NCI-H748 (cell line): Measurements from ENCODE around the gene NBPF1.
"Not testable (repeated sequence)": the region's sequence is repeated elsewhere in the genome, so short reads cannot be mapped to it uniquely, and the experiment has no call there.

Experiments
- DNase-seq: peaks from one replicate; lab custom pipeline; 2025; ENCODE audit not compliant: unreplicated experiment; lab: John Stamatoyannopoulos, UW

Gene NBPF1

GRCh38 chr1:16623812-16624719 is 10.7 kb upstream of the NBPF1 start:
- peak; percentile 23 for DNase-seq

- DNase-seq: not testable (repeated sequence)
Measured at GRCh38 chr1:16623337-16623736, 10.0 kb upstream of the NBPF1 start.

- not testable (repeated sequence) for DNase-seq
Measured at GRCh38 chr1:16621681-16622315, 8.4 kb upstream of the NBPF1 start.

- no peak for DNase-seq
Measured at GRCh38 chr1:16621300-16621658, 7.9 kb upstream of the NBPF1 start.

GRCh38 chr1:16619803-16620501 is 6.6 kb upstream of the NBPF1 start:
- not testable (repeated sequence) for DNase-seq

DNA sequence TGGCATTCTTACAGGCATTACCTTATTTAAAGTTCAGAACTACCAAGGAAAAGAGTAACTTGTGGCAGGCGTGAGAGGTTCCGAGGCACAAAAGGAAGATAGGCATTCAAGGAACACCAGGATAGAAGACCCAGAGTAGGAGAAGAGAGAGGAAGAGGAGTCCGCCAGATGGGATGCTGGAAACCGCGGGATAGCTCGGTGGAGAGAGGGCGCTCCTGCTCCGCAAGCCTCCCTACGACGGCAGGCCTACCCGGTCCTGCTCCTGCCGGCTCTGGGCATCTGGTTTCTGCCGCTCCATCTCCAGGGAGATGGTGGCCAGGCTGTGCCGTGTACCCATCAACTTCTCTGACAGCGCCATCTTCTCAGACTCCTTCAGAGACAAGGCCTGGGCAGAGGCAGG is 5.4 kb upstream of the NBPF1 start:
- no peak for DNase-seq

DNA sequence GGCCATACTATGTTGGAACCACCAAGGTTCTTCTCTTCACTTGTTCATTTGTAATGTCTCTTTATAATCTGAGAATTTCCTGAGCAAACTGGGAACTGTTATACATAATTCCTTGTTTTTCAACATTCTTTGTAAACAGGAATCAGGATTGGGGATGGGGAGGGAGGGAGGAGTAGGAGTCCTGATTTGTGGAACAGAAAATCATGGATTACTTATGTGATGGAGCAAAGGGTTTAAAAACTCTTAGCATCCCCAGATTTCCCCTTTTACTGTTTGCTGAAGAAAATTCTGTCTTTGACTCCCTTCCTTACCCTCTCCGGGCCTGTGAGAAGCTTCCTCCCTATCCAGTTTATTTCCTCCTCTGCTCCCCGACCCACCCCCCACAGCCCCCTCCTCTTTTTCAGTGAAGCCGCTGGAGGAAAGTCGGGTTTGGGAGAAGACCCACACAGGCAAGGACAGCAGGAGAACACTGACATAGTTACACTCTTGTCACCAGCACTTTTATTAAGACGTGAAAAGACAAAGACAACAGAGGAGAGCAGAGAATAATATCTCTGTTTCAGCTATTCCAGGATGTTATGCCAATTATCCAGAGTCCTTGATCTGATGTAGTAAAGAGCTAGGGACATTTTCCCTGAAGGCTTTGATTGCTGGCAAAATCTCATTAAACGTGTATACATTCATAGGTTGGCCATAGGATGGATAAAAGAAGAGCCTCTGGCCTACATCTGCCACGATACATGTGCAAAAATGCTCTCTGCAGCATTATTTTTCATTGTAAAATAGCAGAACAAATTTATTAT is 4.6 kb upstream of the NBPF1 start:
- no peak for DNase-seq

GRCh38 chr1:16617114-16617631 is 3.8 kb upstream of the NBPF1 start:
- no peak for DNase-seq

GRCh38 chr1:16615253-16616252 is 2.2 kb upstream of the NBPF1 start:
- no peak for DNase-seq

GRCh38 chr1:16614361-16615252 is 1.2 kb upstream of the NBPF1 start:
- peak; percentile 34 for DNase-seq

DNA sequence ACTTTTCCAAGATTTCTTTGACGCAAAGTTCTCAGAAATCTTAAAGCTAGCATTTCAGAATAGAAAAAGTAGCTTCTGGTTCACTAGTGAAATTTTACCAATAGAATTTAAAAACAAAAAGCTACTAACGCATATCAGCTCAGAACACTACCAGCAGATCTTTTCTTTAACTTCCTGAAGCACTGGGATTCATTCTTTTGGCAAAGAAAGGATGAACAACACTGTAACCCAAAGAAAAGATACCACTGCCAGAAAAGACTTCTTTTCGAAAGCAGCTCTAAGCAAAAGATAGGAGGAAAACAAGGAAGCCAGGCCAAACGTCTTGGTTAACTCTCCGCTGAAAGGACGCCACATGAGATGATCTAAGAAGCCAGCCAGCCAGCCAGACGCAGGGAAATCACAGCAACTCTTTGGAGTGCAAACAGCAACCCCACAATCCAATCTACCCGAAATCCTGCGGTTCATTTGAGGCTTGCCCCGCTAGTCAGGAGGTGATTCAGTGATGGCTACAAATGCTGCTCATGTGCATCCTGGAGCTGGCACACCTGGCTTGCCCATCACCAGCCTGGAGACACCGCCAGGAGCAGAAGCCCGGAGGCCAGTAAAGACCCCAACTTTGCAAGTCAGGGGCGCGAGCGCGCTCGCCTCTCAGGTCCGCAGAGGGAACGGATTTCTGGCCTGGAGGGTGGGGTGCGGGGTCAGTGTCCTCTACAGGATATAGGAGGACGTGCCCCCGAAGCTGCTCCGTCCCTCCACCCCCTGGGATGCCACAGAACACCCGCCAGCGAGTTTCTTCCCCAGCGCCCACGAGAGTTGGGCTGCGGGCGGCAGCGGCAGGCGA is 812 bp downstream of the NBPF1 start:
- DNase-seq: peak; percentile 63

- DNase-seq: not testable (repeated sequence)
Measured at GRCh38 chr1:16611981-16612331, 1.4 kb downstream of the NBPF1 start.

- DNase-seq: not testable (repeated sequence)
Measured at GRCh38 chr1:16611164-16611563, 2.2 kb downstream of the NBPF1 start.

DNA sequence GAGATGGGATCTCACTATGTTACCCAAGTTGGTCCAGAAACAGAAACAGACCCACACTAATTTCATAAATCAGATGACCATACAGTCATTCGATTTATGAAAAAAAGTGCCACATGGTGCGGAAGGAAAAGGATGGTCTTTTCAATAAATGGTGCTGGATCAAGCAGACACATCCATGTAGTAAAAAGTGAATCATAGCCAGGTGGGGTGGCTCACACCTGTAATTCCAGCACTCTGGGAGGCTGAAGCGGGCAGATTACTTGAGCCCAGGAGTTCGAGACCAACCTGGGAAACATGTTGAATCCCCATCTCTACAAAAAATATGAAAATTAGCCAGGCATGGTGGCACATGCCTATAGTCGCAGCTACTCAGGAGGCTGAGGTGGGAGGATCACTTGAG is 2.8 kb downstream of the NBPF1 start:
- not testable (repeated sequence) for DNase-seq

- not testable (repeated sequence) for DNase-seq
Measured at GRCh38 chr1:16609761-16610160, 3.6 kb downstream of the NBPF1 start.

DNA sequence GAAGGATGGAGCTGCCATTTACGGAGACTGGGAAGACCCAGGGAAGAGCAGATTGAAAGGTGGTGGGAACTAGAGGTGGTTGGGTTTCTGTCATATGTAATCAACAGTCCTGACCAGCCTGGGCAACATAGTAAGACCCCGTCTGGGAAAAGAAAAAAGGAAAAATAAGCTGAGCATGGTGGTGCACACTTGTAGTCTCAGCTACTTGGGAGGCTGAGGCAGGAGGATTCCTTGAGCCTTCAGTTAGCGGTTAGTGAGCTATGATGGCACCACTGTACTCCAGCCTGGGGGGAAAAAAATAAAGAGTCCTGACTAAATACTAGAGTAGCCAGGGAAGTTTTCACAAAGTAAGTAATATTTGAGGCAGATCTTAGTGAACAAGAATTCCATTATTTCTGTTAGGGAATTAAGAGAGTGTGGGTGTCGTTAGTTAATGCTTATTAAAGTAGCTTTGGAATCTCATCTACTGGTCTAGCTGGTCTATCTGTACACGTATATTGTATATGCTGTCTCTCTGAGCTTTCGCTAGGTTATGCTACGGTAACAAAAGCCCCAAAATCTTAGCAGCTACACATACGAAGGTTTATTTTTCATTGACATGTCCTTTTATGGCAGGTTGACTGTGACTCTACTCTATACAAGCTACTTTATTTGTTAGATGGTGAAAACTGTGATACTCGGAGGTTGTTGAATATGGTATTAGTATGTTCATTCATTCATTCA is 4.4 kb downstream of the NBPF1 start:
- DNase-seq: no peak
